HEK293 (cell line): ENCODE measurements around the gene AZGP1.

ENCODE experiments used
- CTCF ChIA-PET: fragments of 350-600 bp; formaldehyde crosslinking; extraction: SDS; loops from one replicate; lab custom pipeline; 2021; ENCODE audit warnings: antibody characterized with exemption; lab: Yijun Ruan, JAX
- POLR2A ChIA-PET: fragments of 300-600 bp; formaldehyde crosslinking; extraction: SDS; loops from one replicate; lab custom pipeline; 2020; ENCODE audit warnings: antibody characterized with exemption, inconsistent platforms; lab: Yijun Ruan, JAX
- H3K27ac ChIP-seq: fragments of 200-500 bp; sonication (Bioruptor generic); 2 replicates; pipeline ENCODE4 v1.5.1; 2014; ENCODE audit warnings: low read depth, low read length, control low read depth, inconsistent platforms; ENCODE audit errors: extremely low read depth
- H3K36me3 ChIP-seq, 2 experiments: fragments of 200-500 bp in 1 of 2; sonication (Bioruptor generic) in 1 of 2; 1 replicate in 1 of 2; 2 replicates in 1 of 2; pipeline ENCODE4 v1.5.1; 2014 to 2017; ENCODE audit warnings: inconsistent platforms in 2 of 2, low read length in 2 of 2; ENCODE audit not compliant: control insufficient read depth in 2 of 2, insufficient read depth in 1 of 2
- H3K4me1 ChIP-seq: fragments of 200-500 bp; sonication (Bioruptor generic); 2 replicates; pipeline ENCODE4 v1.5.1; 2014; ENCODE audit warnings: mild to moderate bottlenecking, low read length, inconsistent platforms; ENCODE audit not compliant: control insufficient read depth, insufficient read depth
- H3K4me3 ChIP-seq: 2 replicates; pipeline ENCODE4 v1.5.1; 2011; ENCODE audit warnings: low read depth, mild to moderate bottlenecking, control low read depth, low read length, moderate library complexity
- H3K9me3 ChIP-seq: fragments of 200-500 bp; sonication (Bioruptor generic); 2 replicates; pipeline ENCODE4 v1.5.1; 2014; ENCODE audit warnings: low read depth, low read length, inconsistent platforms; ENCODE audit not compliant: control insufficient read depth, insufficient read depth
- BCL11B ChIP-seq: fragments of 450-650 bp; formaldehyde crosslinking; IDR thresholded peaks from 2 replicates; pipeline ENCODE4 v1.5.1; 2016; ENCODE audit warnings: low read depth, missing biosample characterization, missing genetic modification characterization
- GLIS1 ChIP-seq: fragments of 450-650 bp; formaldehyde crosslinking; IDR thresholded peaks from 2 replicates; pipeline ENCODE4 v1.5.1; 2016; ENCODE audit warnings: missing biosample characterization, missing genetic modification characterization
- KLF8 ChIP-seq: fragments of 450-650 bp; formaldehyde crosslinking; IDR thresholded peaks from 2 replicates; pipeline ENCODE4 v1.5.1; 2016; ENCODE audit warnings: missing biosample characterization, missing genetic modification characterization
- REPIN1 ChIP-seq: fragments of 450-650 bp; formaldehyde crosslinking; IDR thresholded peaks from 2 replicates; pipeline ENCODE4 v1.5.1; 2017; ENCODE audit warnings: missing biosample characterization, missing genetic modification characterization, low read depth
- SP2 ChIP-seq: fragments of 450-650 bp; formaldehyde crosslinking; IDR thresholded peaks from 2 replicates; pipeline ENCODE4 v1.5.1; 2016; ENCODE audit warnings: missing biosample characterization, missing genetic modification characterization
- SP7 ChIP-seq: fragments of 450-650 bp; formaldehyde crosslinking; IDR thresholded peaks from 2 replicates; pipeline ENCODE4 v1.5.1; 2016; ENCODE audit warnings: missing biosample characterization, missing genetic modification characterization
- ZNF157 ChIP-seq: fragments of 450-650 bp; formaldehyde crosslinking; IDR thresholded peaks from 2 replicates; pipeline ENCODE4 v1.5.1; 2016; ENCODE audit warnings: missing biosample characterization, missing genetic modification characterization
- ZNF175 ChIP-seq: fragments of 450-650 bp; formaldehyde crosslinking; IDR thresholded peaks from 2 replicates; pipeline ENCODE4 v1.5.1; 2016; ENCODE audit warnings: missing biosample characterization, missing genetic modification characterization
- ZNF19 ChIP-seq: fragments of 450-650 bp; formaldehyde crosslinking; IDR thresholded peaks from 2 replicates; pipeline ENCODE4; 2016; ENCODE audit warnings: missing biosample characterization, missing genetic modification characterization, low read depth
- ZNF2 ChIP-seq: fragments of 450-650 bp; formaldehyde crosslinking; IDR thresholded peaks from 2 replicates; pipeline ENCODE4 v1.5.1; 2016; ENCODE audit warnings: missing biosample characterization, missing genetic modification characterization
- ZNF274 ChIP-seq, 2 experiments: fragments of 200-500 bp in 1 of 2; fragments of 450-650 bp in 1 of 2; sonication (Bioruptor generic) in 1 of 2; formaldehyde crosslinking in 1 of 2; IDR thresholded peaks; 2 replicates each; pipeline versions ENCODE4 v1.5.1 to v1.6.1; 2014 to 2016; ENCODE audit warnings: borderline replicate concordance in 1 of 2, inconsistent platforms in 1 of 2, low read length in 1 of 2, missing biosample characterization in 1 of 2, missing genetic modification characterization in 1 of 2
- ZNF354C ChIP-seq: fragments of 450-650 bp; formaldehyde crosslinking; IDR thresholded peaks from 2 replicates; pipeline ENCODE4 v1.5.1; 2016; ENCODE audit warnings: missing biosample characterization, missing genetic modification characterization, low read depth, borderline replicate concordance
- ZNF548 ChIP-seq: fragments of 450-650 bp; formaldehyde crosslinking; IDR thresholded peaks from 2 replicates; pipeline ENCODE4 v1.5.1; 2016; ENCODE audit warnings: missing biosample characterization, missing genetic modification characterization
- ZNF629 ChIP-seq: fragments of 450-650 bp; formaldehyde crosslinking; IDR thresholded peaks from 2 replicates; pipeline ENCODE4 v1.5.1; 2017; ENCODE audit warnings: missing biosample characterization, missing genetic modification characterization
- ZNF654 ChIP-seq: fragments of 450-650 bp; formaldehyde crosslinking; IDR thresholded peaks from 2 replicates; pipeline ENCODE4 v1.5.1; 2016; ENCODE audit warnings: low read depth, missing biosample characterization, missing genetic modification characterization
- ZNF664 ChIP-seq: fragments of 450-650 bp; formaldehyde crosslinking; IDR thresholded peaks from 2 replicates; pipeline ENCODE4 v1.5.1; 2016; ENCODE audit warnings: missing biosample characterization, missing genetic modification characterization
- TF ChIP-seq, protein P1 (sequence below): fragments of 450-650 bp; formaldehyde crosslinking; IDR thresholded peaks from 2 replicates; pipeline ENCODE4 v1.5.1; 2016; ENCODE audit warnings: missing biosample characterization, missing genetic modification characterization, low read depth
- TF ChIP-seq, protein P2 (sequence below): fragments of 450-650 bp; formaldehyde crosslinking; IDR thresholded peaks from 2 replicates; pipeline ENCODE4 v1.5.1; 2016; ENCODE audit warnings: missing biosample characterization, missing genetic modification characterization
- TF ChIP-seq, protein P3 (sequence below): fragments of 450-650 bp; formaldehyde crosslinking; conservative IDR thresholded peaks from 2 replicates; pipeline ENCODE4 v1.5.1; 2016; ENCODE audit warnings: low read depth, missing biosample characterization, missing genetic modification characterization
- TF ChIP-seq, protein P4 (sequence below): fragments of 450-650 bp; formaldehyde crosslinking; IDR thresholded peaks from 2 replicates; pipeline ENCODE4 v1.5.1; 2017; ENCODE audit warnings: missing biosample characterization, mild to moderate bottlenecking, missing genetic modification characterization, moderate library complexity
- TF ChIP-seq, protein P5 (sequence below): fragments of 450-650 bp; formaldehyde crosslinking; IDR thresholded peaks from 2 replicates; pipeline ENCODE4 v1.5.1; 2016; ENCODE audit warnings: missing biosample characterization, missing genetic modification characterization
- TF ChIP-seq, protein P6 (sequence below): sonication (generic); formaldehyde crosslinking; IDR thresholded peaks from 2 replicates; pipeline ENCODE4 v1.8.1; 2022; ENCODE audit warnings: mild to moderate bottlenecking, moderate library complexity, missing genetic modification reagents

Gene AZGP1

DNA sequence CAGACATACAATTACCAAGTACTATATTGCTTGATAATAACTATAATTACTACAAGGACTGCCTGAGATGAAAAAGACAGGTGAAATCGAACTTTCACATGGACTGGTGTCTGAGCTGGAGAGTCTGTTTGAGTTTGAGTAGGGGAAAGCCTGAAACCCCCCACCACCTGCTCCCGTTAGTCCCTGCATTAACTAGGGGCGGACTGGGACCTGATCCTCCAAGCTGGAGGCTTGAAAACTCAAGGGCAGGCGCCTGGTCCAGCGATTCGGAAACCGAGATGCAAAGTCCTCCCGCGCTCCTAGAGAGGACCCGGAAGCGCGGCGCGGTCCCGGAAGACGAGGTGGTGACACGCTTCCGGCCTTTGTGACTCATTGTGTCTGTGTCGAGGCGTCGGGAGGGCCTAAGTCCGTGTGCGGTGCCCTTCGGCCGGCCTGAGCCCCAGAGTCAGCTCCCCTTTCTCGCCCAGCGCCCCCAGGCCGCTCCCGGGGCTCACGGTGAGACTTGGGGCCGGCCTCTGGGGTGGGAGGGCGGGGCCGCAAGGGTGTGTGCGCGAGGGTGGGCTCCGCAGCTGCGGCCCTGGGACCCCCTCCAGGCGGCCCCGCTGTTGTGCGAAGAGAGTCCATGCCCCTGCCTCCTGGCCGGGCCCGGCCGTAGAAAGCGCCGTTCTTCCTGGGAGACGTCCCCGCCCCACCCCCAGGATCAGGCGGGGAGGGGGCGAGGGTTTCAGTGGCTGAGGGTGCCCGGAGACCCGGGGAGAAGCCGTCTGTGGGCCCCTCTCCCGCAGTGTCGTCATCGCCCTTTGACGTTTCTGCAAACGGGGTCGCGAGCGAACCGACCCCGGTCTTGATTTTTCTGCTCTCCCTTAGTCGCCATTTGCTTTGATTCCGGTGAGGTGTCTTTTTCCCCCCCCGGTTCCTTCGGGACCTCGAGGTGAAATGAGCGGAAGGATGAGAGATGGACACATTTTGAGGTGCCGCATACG, 39.7 kb upstream of the AZGP1 start, which contains the start of gene ZKSCAN1:
ZKSCAN1 (plus strand) TSS at position 365 of the 983 bp plus-strand sequence. CDS start 7,911 bp downstream, outside the sequence.
- ChIA-PET POLR2A (interaction anchor here (0.7 to 1.2 kb wide), 8 partner anchors 11 to 640 kb away, joined by 3 to 8 read pairs (median 4); partner anchors contain the start of gene TRIM4), CTCF (interaction anchor here (0.6 to 1.0 kb wide), 4 partner anchors 22 to 837 kb away, joined by 3 to 5 read pairs (median 3); partner anchors contain the start of gene ZSCAN21)
- peak within 1 kb of the TSS; percentile 82 for H3K4me3 ChIP-seq
- peaks cover 7% of the 10 kb centered on the region; the same call in 1 of the 2 replicates for H3K4me1 ChIP-seq
- peaks cover 0 to 7% of the 10 kb centered on the region in 2 experiments; a peak in 1 of 3 replicates for H3K36me3 ChIP-seq
- peak within 1 kb of the TSS; percentile 68 for H3K27ac ChIP-seq
- H3K9me3 ChIP-seq = no peaks in the 10 kb centered on the region
- TF ChIP-seq, protein P1, sequence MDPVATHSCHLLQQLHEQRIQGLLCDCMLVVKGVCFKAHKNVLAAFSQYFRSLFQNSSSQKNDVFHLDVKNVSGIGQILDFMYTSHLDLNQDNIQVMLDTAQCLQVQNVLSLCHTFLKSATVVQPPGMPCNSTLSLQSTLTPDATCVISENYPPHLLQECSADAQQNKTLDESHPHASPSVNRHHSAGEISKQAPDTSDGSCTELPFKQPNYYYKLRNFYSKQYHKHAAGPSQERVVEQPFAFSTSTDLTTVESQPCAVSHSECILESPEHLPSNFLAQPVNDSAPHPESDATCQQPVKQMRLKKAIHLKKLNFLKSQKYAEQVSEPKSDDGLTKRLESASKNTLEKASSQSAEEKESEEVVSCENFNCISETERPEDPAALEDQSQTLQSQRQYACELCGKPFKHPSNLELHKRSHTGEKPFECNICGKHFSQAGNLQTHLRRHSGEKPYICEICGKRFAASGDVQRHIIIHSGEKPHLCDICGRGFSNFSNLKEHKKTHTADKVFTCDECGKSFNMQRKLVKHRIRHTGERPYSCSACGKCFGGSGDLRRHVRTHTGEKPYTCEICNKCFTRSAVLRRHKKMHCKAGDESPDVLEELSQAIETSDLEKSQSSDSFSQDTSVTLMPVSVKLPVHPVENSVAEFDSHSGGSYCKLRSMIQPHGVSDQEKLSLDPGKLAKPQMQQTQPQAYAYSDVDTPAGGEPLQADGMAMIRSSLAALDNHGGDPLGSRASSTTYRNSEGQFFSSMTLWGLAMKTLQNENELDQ = no peak
- TF ChIP-seq ZNF629 (tag by site-specific recombination) = peak; percentile 94
- peak; percentile 83 for TF ChIP-seq SP7 (tag by site-specific recombination)
- TF ChIP-seq GLIS1 (tag by site-specific recombination) = no peak
- peak; percentile 86 for TF ChIP-seq SP2 (tag by site-specific recombination)
- 0 out of 2 replicates have a peak, but pooled peaks have one; percentile 32 for TF ChIP-seq ZNF2 (tag by site-specific recombination)
- no peak for TF ChIP-seq ZNF19
- TF ChIP-seq REPIN1 (tag by site-specific recombination) = no peak
- no peak for TF ChIP-seq ZNF274 (IDR thresholded peaks at IDR 0.05; ENCODE audit: low read length)
- TF ChIP-seq ZNF274 (tag by site-specific recombination; IDR thresholded peaks at IDR 0.05; ENCODE audit: borderline replicate concordance) = no peak
- TF ChIP-seq ZNF175 (tag by site-specific recombination) = no peak
- no peak for TF ChIP-seq ZNF548 (tag by site-specific recombination)
- TF ChIP-seq, protein P2, sequence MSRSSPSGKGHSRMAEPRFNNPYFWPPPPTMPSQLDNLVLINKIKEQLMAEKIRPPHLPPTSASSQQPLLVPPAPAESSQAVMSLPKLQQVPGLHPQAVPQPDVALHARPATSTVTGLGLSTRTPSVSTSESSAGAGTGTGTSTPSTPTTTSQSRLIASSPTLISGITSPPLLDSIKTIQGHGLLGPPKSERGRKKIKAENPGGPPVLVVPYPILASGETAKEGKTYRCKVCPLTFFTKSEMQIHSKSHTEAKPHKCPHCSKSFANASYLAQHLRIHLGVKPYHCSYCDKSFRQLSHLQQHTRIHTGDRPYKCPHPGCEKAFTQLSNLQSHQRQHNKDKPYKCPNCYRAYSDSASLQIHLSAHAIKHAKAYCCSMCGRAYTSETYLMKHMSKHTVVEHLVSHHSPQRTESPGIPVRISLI (tag by site-specific recombination) = no peak
- TF ChIP-seq, protein P3, sequence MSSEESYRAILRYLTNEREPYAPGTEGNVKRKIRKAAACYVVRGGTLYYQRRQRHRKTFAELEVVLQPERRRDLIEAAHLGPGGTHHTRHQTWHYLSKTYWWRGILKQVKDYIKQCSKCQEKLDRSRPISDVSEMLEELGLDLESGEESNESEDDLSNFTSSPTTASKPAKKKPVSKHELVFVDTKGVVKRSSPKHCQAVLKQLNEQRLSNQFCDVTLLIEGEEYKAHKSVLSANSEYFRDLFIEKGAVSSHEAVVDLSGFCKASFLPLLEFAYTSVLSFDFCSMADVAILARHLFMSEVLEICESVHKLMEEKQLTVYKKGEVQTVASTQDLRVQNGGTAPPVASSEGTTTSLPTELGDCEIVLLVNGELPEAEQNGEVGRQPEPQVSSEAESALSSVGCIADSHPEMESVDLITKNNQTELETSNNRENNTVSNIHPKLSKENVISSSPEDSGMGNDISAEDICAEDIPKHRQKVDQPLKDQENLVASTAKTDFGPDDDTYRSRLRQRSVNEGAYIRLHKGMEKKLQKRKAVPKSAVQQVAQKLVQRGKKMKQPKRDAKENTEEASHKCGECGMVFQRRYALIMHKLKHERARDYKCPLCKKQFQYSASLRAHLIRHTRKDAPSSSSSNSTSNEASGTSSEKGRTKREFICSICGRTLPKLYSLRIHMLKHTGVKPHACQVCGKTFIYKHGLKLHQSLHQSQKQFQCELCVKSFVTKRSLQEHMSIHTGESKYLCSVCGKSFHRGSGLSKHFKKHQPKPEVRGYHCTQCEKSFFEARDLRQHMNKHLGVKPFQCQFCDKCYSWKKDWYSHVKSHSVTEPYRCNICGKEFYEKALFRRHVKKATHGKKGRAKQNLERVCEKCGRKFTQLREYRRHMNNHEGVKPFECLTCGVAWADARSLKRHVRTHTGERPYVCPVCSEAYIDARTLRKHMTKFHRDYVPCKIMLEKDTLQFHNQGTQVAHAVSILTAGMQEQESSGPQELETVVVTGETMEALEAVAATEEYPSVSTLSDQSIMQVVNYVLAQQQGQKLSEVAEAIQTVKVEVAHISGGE (tag by site-specific recombination) = peak; percentile 97
- TF ChIP-seq ZNF664 (tag by site-specific recombination) = no peak
- TF ChIP-seq BCL11B = no peak
- TF ChIP-seq KLF8 (tag by site-specific recombination) = peak; percentile 73; the same call in 1 of the 2 replicates
- TF ChIP-seq, protein P4, sequence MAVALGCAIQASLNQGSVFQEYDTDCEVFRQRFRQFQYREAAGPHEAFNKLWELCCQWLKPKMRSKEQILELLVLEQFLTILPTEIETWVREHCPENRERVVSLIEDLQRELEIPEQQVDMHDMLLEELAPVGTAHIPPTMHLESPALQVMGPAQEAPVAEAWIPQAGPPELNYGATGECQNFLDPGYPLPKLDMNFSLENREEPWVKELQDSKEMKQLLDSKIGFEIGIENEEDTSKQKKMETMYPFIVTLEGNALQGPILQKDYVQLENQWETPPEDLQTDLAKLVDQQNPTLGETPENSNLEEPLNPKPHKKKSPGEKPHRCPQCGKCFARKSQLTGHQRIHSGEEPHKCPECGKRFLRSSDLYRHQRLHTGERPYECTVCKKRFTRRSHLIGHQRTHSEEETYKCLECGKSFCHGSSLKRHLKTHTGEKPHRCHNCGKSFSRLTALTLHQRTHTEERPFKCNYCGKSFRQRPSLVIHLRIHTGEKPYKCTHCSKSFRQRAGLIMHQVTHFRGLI (tag by site-specific recombination) = no peak
- TF ChIP-seq, protein P5, sequence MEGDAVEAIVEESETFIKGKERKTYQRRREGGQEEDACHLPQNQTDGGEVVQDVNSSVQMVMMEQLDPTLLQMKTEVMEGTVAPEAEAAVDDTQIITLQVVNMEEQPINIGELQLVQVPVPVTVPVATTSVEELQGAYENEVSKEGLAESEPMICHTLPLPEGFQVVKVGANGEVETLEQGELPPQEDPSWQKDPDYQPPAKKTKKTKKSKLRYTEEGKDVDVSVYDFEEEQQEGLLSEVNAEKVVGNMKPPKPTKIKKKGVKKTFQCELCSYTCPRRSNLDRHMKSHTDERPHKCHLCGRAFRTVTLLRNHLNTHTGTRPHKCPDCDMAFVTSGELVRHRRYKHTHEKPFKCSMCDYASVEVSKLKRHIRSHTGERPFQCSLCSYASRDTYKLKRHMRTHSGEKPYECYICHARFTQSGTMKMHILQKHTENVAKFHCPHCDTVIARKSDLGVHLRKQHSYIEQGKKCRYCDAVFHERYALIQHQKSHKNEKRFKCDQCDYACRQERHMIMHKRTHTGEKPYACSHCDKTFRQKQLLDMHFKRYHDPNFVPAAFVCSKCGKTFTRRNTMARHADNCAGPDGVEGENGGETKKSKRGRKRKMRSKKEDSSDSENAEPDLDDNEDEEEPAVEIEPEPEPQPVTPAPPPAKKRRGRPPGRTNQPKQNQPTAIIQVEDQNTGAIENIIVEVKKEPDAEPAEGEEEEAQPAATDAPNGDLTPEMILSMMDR (tag by site-specific recombination) = no peak
- TF ChIP-seq ZNF654 (tag by site-specific recombination) = no peak
- TF ChIP-seq, protein P6, sequence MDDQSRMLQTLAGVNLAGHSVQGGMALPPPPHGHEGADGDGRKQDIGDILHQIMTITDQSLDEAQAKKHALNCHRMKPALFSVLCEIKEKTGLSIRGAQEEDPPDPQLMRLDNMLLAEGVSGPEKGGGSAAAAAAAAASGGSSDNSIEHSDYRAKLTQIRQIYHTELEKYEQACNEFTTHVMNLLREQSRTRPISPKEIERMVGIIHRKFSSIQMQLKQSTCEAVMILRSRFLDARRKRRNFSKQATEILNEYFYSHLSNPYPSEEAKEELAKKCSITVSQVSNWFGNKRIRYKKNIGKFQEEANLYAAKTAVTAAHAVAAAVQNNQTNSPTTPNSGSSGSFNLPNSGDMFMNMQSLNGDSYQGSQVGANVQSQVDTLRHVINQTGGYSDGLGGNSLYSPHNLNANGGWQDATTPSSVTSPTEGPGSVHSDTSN = no peak; the same call in 1 of the 2 replicates
- no peak for TF ChIP-seq ZNF354C (tag by site-specific recombination)
- TF ChIP-seq ZNF157 (tag by site-specific recombination) = no peak
